CD4-positive, alpha-beta T cell treated with Interleukin-21 for 1 hour (primary cell): ENCODE results near the gene SOHLH1.
"Not testable (repeated sequence)": the region's sequence is repeated elsewhere in the genome, so short reads cannot be mapped to it uniquely, and the experiment has no call there.

Source experiments
- DNase-seq: peaks from one replicate; pipeline ENCODE4 v3.0.0-alpha.2; 2020

The SOHLH1 gene

DNA sequence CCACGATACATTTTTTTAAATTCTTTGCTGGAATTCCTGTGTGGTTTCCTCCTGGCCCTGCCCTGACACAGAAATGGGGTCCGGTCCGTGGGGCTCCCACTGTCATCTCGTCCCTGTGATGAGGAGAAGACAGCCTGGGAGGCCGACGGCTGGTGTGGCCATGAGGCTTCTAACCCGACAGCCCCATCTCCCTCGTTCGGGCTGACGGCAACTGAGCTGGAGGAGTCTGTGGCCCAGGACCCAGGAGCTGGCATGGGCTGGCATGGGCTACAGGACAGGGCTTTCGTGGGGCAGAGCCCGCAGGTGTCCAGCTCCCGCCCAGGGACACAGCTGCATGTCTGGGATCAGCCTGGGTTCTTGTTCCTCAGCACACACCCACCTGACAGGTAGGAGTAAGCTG is 22.4 kb downstream of the SOHLH1 start:
- DNase-seq: no peak

DNA sequence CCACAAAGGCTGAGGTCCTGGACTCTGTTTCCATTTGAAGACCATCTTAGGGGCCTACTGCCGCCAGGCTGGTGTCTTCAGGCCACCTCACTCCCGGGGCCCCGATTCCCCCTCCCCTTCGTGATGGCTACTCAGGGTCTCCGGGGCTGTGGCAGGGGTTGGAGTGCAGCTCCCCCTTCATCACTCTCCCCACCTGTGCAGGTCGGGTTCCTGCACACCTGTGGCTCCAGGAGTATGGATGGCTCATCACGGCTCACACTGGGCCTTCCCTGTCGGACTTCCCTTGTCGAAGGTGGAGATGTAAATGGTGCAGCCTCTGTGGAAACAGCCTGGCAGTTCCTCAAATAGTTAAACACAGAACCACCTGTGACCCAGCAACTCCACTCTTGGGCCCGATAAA is 24.3 kb downstream of the SOHLH1 start:
- no peak for DNase-seq

DNA sequence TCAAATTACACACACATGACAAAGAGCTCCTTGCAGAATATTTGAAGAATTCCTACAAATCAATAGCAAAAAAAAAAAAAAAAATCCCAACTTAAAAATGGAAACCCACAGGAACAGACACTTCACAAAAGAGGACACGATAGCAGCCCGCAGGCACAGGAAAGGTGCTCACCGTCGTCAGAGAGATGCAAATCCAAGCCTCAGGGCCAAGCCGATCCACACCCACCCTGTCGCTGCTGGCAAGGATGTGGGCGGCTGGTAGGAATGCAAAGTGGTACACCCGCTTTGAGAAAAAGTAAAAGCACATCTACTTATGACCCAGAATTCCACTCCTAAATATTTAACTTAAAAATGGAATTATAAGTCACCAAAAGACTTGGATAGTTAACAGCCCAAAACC is 25.3 kb downstream of the SOHLH1 start:
- DNase-seq: no peak

DNA sequence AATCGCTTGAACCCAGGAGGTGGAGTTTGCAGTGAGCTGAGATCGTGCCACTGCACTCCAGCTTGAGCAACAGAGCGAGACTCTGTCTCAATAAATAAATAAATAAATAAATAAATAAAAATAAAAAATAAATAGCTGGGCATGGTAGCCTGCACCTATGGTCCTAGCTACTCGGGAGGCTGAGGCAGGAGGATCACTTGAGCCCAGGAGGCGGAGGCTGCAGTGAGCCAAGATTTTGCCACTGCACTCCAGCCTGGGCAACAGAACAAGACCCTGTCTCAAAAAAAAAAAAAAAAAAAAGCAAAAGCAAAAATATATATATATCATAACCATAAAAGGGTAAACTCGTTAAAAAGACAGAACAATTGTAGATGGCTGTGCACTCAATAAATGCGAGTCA is 26.5 kb downstream of the SOHLH1 start:
- not testable (repeated sequence) for DNase-seq

DNA sequence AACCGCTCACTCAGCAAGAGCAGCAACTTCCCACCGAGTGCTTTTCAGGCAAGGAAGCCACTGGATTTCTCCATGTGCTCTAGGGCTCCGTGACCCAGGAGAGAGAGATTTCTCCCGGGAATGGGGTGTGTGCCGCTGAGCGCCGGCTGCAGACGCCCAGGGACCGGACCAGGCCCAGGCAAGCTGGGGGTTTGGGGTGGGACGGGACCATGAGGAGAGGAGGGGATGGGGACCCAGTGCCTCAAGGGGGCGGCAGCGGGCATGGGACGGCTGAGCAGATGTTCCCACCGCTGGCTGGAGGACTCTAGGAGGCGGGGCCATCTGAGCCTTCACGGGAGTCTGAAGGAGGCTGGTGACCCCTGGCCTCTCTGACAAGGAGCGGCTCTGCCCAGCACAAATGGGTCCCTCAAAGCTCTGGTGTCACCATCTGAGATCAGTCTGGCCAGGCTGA is 27.7 kb downstream of the SOHLH1 start:
- DNase-seq: no peak

DNA sequence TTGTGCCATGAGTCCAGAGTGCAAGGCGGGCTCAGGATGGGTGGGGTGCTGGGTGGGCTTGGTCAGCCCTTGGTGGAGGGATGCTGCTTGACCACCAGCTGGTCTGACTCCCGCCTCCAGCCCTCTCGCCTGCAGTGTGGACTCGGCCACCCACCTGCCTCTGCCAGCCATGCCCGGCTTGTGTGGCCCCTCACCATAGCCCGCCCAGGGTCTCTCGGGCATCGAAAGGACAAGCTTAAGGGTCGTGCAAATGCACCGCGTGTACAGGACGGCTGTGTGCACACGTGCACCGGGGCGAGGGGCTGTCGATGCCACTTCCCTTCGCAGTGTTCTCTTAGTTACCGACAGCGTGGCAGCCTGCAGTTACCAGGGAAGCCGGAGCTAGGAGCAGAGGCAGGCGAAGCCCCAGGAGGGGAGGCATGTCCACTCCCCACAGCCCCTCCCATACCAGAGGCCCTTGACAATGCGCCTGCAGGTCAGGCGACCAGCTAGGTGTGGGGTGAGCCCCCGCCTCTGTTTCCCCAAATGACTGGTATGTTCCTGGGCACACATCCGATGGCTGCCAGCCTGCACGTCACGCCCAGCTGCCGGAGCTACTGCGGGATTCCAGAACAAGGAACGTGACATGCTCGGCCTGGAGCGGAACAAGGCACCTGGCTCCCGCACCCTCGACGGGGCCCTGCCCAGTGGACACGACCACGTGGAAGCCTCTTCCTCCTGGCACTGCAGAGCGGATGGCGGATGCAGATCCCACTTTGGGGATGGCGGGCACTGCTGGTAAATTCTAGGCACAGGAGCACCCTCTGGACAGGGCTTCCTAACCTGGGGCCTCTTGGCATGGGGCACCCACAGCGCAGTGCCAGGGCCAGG is 28.3 kb downstream of the SOHLH1 start:
- DNase-seq: no peak

DNA sequence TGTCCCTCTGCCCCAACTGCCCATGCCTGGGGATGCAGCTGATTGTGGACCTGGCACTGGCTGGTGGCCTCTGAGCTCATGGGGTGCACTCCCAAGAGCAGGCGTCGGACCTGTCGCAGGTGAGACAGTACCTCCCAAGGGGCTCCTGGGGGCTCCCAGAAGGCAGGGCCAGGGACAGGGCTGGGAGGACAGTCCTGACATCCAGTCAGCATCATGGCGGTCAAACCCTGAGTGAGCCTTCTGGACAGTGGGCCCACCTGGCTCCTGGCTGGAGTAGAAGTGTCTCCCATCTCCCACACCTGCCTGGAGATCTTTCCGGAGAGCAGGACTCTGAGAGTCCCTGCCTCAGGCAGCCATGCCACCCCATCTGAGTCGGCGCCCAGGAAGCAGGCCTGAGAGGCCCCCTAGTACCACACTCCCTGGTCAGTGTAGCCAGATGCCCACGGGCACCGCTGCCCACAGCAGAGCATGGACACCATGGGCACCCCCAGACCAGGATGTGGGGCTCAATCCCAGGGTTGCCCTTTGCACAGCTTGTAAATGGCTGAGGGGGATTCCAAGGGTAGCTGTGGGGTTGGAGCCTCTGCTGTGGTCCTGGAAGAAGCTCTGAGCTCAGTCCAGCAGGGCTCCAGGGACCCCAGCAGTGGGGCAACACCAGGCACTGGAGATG is 29.5 kb downstream of the SOHLH1 start:
- DNase-seq: no peak

DNA sequence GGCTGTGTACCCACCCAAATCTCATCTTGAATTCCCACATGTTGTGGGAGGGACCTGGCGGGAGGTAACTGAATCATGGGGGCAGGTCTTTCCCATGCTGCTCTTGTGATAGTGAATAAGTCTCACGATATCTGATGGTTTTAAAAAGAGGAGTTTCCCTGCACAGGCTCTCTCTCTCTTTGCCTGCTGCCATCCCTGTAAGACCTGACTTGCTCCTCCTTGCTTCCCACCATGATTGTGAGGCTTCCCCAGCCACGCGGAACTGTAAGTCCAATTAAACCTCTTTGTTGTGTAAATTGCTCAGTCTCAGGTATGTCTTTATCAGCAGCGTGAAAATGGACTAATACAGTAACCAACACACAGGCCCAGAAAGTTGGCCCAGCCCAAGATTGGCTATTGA is 30.3 kb downstream of the SOHLH1 start:
- DNase-seq: not testable (repeated sequence)

DNA sequence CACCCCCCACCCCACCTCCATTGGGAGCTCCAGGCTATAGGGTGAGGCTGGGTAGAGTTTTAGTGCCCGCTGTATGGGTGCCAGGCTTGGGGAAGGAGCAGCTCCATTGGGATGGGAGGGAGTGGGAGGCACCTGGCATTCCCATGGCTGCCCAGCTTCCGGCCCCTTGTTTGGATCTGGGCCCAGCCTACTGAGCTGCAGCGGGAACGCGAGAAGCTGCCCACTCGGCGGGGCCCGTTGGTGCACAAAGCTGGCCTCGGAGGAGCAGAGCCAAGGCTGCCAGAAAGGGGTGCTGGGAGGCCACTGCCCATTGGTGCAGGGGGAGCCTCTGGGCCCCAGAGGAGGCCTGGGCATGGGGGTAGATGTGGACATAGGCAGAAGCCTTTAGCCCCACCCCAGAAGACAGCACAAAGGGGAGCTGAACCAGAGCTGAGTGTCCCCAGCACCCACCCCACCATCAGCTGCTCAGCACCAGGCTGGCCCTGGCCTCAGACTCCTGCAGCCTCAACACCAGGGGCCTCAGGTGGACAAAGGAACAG is 31.7 kb downstream of the SOHLH1 start:
- no peak for DNase-seq

DNA sequence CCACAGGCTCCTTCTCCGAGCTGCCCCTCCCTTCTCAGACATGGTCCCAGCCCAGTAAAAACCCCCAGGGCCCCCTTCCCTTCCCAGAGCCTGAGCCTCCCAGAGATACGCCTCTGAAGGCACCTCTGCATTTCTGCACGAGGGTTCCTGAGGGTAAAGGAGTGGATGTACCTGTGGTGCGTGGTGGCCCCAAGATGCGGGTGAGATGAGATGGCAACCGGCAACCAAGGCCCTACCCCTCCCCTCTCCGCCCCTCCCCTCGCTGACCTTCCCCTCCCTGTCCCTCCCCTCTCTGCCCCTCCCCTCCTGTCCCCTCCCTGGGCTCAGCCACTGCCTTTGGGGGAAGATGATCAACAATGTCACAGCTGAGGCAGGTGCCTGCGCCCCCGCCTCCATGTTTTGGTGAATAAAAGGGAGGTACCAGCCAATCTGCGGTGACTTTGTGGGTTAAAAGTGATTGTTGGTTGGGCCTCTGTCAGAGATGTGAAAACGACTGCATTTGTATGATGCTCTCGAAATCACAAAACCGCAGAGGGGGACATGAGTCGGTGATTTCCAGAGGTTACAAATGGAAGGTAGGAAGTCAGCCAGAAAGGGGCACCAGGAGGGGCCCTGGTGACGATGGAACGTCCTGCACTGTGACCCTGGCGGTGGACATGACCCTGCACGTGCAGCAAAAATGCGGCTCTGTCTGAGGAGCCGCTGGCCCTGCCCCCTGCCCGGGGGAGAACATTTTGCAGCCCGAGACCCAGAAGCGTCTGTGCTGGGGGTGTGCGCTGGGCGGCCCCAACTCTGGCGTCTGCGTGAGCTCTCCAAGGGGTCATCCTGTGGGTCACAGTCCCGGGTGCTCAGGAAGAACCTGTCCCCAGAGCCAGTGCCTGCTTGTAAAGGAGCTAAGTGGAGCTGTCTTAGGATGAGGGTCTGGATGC is 32.5 kb downstream of the SOHLH1 start:
- DNase-seq: no peak

DNA sequence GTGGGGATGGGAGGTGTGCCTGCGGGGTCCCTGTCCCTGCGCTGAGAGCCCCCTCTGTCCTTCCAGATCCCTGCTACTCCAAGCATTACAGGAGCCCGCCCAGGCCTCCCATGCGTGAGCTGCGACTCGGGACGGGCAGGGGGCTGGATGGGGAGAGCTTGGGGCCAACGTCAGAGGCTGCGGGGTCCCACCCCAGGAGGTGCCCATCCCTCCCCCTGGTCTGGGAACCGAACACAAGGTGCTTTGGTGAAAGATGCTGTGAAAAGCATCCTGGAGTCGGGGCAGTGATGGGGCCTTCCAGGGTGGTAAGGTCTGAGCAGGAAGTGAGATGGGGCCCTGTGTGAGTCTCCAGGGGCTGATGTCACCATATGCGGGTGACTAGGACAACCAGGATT is 33.5 kb downstream of the SOHLH1 start:
- no peak for DNase-seq

DNA sequence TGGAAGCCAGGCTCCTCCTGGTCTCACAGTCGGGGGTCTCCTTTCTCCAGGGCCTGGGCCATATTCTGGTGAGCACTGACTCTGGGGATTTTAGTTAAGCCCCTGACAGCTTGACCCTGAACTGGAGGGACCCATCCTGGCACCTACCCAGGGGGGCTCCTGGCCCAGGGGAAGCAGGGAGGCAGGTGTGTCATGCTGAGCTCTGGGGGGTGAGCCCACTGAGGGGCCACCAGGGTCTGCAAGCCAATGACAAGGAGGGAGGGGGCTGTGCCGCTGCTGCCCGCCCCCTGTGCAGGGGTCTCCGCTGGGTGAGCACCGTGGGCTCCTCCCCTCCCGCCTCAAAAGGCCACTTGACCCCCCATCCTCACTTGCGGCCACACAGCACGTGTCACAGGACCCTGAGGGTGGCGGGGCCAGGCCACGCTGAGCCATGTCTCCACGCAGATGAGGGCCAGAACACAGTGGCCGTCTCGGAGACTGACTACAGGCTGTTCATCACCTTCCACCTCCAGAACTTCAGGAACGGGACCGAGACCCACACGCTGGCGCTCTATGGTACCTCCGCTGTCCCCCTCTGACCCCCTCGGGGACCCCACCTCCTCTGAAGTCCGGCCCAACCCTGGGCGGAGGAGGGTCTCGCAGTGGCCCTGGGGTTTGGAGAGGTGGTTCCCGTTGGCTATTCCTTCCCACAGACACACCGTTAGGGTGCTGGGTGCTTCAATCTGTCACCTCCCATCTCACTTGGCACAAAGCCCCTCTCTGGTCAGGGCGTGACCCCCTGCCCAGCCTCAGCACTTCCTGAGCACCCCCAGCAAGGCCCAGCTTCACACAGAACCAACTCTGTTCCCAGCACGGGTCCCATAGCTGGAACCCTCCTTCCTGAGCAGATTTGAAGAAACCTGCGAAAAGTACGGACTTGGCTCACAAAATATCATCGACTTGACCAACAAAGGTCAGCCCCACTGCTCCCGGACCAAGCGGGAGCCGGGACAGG is 34.2 kb downstream of the SOHLH1 start:
- DNase-seq: no peak

DNA sequence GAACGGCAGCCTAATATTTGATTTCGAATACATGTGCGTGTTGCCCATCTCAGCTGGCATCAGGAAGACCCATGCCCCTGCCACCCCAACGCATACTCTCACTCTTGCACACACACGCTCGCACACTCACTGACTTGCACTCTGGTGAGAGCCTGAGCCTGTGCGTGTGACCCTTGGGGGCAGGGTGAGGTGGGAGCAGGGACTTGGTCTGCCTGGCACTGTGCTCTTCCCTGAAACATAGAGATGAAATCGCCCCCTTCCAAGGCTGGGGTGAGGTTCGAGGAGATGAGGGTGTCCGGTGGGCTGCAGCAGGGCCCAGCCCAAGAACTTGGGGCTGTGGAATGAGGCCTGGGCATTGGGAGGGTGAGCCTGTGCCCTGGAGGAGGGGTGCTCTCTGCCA is 35.0 kb downstream of the SOHLH1 start:
- no peak for DNase-seq

DNA sequence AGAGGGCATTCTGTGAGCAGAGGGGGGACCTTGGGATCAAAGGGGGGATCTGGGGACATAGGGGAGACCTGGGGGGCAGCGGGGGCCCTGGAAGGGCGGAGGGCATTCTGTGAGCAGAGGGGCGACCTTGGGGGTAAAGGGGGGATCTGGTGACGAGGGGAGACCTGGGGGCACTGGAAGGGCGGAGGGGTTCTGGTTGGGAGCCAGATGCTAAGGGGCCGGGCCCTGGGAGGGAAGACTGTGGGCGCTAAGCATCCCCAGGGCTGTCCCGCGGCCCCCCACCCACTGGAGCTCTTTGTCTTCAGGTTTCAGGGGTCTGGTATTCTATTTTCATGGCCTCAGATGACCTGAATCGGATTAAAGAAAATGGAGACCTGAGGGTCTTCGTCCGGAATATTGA is 35.4 kb downstream of the SOHLH1 start:
- no peak for DNase-seq

DNA sequence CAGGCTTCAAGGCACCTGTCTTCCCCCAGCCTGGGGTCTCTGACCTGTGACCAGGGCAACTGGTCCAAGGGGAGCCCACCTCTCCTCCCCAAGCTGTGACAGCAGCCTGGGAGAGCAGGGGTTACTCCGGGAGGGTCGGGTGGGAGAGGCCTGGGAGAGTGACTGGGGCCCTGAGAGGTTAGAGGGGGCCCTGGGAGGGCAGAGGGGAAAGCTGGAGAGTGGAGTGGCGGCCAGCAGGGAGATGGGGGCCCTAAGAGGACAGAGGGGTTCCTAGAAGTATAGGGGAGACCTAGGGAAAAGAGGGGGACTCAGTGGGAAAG is 35.9 kb downstream of the SOHLH1 start:
- no peak for DNase-seq

DNA sequence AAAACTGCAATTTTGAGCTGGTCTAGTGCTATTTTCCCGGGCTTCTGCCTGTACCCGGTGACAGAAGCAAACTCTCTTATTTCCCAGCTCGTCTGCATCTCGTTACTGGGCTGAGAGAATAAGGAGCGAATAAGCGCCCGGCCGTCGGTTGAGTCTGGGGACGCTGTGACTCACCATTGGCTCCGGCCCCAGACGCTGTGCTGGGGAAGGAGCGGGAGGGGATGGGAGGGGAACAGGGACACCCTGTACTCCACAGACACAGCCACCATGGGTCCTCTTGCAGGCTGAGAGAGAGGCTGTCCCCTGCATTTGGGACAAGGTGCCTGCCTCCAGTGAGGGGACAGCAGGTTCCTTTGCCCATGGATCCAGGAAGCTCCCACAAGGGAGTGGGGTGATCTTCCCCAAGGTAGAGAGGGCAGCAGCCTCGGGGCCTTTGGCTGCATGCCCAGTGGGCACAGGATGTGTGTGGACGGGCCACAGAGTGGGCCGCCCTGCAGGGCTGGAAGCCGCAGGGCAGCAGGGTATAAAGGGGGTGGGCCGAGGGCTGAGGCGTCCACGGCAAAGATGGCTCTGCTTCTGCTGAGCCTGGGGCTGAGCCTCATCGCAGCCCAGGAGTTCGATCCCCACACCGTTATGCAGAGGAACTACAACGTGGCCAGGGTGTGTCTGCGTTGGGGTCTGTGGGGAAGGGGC is 36.4 kb downstream of the SOHLH1 start, which contains the start of gene LCN9:
TSS of gene LCN9 (plus strand) at position 552 of the 693 bp plus-strand sequence. CDS start at position 565, 13 bp downstream.
- no peak for DNase-seq

DNA sequence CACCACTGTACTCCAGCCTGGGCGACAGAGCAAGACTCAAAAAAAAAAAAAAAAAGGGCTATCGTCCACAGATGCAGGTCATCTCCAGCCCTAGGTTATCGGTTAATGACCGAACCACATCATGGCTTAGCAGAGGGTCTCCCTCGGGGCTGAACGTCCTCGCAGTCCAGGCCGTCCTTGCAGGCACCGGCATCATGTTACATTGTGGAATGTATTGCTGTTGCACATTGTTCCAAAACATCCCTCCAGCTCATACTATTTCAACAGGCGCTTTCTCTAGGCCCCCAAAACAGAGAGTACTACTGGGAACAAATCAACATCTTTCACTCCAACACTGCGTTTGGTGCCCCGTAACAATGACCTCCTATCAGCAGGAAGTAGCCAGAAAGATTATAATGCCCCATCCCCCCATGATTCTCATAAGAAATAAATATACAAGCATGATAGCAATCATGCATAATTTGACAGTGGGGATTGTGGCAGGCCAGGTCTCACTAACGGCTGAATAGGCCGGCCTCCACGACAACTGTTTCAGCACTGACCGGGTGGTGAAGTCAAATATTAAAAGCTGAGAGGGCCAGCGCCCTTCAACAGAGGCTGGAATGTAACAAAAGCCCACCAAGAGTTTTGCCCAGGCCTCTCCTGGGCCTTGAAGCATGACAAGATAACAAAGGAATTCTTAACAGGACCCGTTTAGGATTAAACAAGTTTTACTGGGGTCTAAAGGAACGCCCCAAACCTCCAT is 37.3 kb downstream of the SOHLH1 start:
- DNase-seq: no peak

DNA sequence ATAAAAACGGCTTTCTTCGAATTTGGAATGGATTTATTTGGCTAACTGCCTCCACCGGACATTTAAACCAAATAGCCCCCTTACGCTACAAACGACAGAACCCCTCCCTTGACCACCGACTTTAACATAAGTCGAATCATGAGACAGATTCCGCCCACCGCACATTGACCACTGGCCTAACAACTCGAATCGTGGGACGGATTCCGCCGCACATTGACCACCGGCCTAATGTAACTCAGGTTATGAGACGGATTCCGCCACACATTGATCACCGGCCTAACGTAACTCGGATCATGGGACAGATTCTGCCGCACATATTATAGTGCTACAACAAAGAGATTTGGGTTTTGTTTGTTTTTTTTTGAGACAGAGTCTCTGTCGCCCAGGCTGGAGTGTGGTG is 38.9 kb downstream of the SOHLH1 start:
- DNase-seq: no peak

DNA sequence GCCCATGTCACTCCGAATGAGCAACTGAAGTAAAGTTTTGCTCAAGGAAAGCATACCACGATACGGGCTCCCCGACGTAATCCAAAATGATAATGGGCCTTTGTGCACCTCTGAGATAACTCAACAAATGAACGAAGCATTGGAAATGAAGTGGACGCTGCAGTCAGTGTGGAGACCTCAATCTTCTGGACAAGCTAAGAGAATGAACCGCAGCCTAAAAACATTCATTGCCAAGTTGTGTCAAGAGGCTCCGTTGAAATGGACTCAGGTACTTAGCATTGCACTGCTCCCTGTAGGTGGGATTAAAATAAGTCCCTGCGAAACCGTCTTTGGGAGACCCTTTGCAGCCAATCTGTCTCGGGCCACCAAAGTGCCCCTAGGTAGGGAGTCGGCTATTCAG is 40.0 kb downstream of the SOHLH1 start:
- DNase-seq: no peak

DNA sequence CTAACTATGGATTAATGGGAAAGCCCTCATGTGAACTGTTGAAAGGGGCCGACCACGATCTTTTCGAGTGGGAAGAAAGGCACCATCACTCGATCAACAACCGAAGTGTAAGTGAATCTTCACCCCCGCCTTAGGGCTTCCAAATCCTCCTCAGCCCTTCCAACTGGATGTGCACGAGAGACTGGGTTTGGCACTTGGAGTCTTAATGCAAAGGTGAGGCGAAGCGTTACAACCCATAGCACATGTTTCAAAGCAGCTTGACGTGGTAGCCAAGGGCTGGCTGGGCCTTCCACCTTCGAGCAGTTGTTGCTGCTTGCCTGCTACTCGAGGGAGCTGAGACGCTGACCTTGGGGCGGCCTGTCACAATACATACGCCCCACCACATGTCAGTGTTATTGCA is 41.9 kb downstream of the SOHLH1 start:
- DNase-seq: no peak
